ENCODE results near the gene CLEC20A. TPM values are rescaled to one million over a fixed set of nuclear protein-coding genes. Genes with fewer than 3 reads are reported as not detected.
A peak's percentile ranks its signal among the peaks of the same experiment; 100 is the strongest.

CLEC20A gene
- total RNA-seq (ENCODE audit: low replicate concordance): not detected in 2 replicates
- long read RNA-seq: 0 reads

DNA sequence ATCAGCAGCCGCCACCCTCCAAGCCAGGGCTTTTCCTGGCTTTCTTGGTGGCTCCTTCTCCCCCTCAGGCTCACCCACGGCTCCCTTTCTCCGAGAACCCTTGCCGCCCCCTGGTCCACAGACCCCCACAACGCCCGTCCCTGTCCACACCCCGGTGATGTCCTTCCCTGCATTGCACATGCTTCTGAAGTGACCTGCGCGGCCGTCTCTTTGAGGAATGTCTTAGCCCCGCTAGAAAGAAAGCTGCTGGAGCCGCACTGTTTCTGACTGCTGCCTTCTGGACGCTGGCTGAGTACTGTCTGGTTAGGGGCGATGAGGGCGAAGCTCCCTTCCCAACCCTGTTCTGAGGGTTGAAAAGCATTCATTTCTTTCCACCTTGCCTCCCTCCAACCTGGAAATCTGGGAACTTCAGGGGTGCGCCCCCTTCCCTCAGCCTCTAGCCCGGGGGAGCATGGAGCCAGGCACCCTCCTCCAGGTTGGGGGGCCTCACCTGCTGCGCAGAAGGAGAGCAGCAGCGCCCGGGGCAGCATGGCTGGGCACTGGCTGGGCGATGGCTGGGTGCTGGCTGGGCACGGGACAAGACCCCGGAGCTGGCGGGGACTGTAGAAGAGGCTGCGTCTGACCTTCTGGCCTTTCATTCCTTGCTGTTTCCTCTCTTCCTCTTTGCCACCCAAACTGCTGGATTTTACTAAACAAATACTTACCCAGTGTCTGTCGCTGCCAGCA, at the start of gene CLEC20A:
CLEC20A (minus strand) TSS at position 555 of the 726 bp plus-strand sequence; CDS start at position 530, 25 bp downstream.
- Mint-ChIP-seq H3K27ac (no peak within 1 kb of the TSS), H3K27me3 (peaks cover 3% of the 10 kb centered on the region), H3K9me3 (no peaks in the 10 kb centered on the region), H3K4me1 (ENCODE audit: unreplicated experiment) (peaks cover 11% of the 10 kb centered on the region), H3K36me3 (no peaks in the 10 kb centered on the region), H3K4me3 (no peak within 1 kb of the TSS)
- TF ChIP-seq, protein P1, sequence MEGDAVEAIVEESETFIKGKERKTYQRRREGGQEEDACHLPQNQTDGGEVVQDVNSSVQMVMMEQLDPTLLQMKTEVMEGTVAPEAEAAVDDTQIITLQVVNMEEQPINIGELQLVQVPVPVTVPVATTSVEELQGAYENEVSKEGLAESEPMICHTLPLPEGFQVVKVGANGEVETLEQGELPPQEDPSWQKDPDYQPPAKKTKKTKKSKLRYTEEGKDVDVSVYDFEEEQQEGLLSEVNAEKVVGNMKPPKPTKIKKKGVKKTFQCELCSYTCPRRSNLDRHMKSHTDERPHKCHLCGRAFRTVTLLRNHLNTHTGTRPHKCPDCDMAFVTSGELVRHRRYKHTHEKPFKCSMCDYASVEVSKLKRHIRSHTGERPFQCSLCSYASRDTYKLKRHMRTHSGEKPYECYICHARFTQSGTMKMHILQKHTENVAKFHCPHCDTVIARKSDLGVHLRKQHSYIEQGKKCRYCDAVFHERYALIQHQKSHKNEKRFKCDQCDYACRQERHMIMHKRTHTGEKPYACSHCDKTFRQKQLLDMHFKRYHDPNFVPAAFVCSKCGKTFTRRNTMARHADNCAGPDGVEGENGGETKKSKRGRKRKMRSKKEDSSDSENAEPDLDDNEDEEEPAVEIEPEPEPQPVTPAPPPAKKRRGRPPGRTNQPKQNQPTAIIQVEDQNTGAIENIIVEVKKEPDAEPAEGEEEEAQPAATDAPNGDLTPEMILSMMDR (conservative IDR thresholded peaks at IDR 0.05): no peak
- DNase-seq (ENCODE audit: extremely low spot score, unreplicated experiment): no peak

- Mint-ChIP-seq H3K36me3 (peaks cover 20% of the 10 kb centered on the region), H3K4me3 (peak overlapping the region; percentile 77)
- TF ChIP-seq, protein P1 (conservative IDR thresholded peaks at IDR 0.05): no peak
These were observed 47.8 kb upstream of the CLEC20A start for GRCh38 chr1:178544531-178544930.

DNA sequence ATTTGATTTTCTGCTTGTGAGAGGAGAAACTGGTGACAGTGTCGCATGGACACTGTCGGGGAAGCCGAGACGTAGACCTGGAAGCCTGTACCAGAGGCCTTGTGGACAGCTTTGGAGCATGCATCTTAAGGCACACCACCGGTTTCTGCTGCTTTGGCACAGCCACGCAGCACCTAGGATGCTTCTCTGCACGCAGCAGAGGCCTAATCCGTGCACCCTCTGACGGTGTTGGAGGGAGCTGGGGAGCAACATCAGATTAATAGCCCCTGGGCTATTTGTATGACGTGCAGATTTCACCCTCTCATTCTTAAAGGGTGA, 46.5 kb upstream of the CLEC20A start:
- peaks cover 13% of the 10 kb centered on the region for H3K36me3 Mint-ChIP-seq
- no peak for DNase-seq (ENCODE audit: extremely low spot score, unreplicated experiment)
- peak overlapping the region; percentile 97 for H3K4me3 Mint-ChIP-seq
- H3K4me1 Mint-ChIP-seq (ENCODE audit: unreplicated experiment): peaks cover 38% of the 10 kb centered on the region
- TF ChIP-seq, protein P1 (conservative IDR thresholded peaks at IDR 0.05): peak; percentile 11
- no peaks in the 10 kb centered on the region for H3K27me3 Mint-ChIP-seq
- peak overlapping the region; percentile 85 for H3K27ac Mint-ChIP-seq
- H3K9me3 Mint-ChIP-seq: no peaks in the 10 kb centered on the region

More at GRCh38 chr1:178544531-178544930, 47.8 kb upstream of the CLEC20A start:
- H3K9me3 Mint-ChIP-seq: no peaks in the 10 kb centered on the region
- DNase-seq (ENCODE audit: extremely low spot score, unreplicated experiment): peak; percentile 25
- no peak overlapping the region for H3K27ac Mint-ChIP-seq
- H3K27me3 Mint-ChIP-seq: no peaks in the 10 kb centered on the region
- H3K4me1 Mint-ChIP-seq (ENCODE audit: unreplicated experiment): peaks cover 32% of the 10 kb centered on the region

- H3K27ac Mint-ChIP-seq: peak overlapping the region; percentile 85
- H3K4me1 Mint-ChIP-seq (ENCODE audit: unreplicated experiment): peaks cover 42% of the 10 kb centered on the region
- DNase-seq (ENCODE audit: extremely low spot score, unreplicated experiment): peak; percentile 99
- H3K36me3 Mint-ChIP-seq: peaks cover 12% of the 10 kb centered on the region
- H3K27me3 Mint-ChIP-seq: no peaks in the 10 kb centered on the region
- H3K4me3 Mint-ChIP-seq: peak overlapping the region; percentile 97
- TF ChIP-seq, protein P1 (conservative IDR thresholded peaks at IDR 0.05): peak; percentile 99
- H3K9me3 Mint-ChIP-seq: no peaks in the 10 kb centered on the region
These were observed 46.0 kb upstream of the CLEC20A start for GRCh38 chr1:178542554-178543289.

DNA sequence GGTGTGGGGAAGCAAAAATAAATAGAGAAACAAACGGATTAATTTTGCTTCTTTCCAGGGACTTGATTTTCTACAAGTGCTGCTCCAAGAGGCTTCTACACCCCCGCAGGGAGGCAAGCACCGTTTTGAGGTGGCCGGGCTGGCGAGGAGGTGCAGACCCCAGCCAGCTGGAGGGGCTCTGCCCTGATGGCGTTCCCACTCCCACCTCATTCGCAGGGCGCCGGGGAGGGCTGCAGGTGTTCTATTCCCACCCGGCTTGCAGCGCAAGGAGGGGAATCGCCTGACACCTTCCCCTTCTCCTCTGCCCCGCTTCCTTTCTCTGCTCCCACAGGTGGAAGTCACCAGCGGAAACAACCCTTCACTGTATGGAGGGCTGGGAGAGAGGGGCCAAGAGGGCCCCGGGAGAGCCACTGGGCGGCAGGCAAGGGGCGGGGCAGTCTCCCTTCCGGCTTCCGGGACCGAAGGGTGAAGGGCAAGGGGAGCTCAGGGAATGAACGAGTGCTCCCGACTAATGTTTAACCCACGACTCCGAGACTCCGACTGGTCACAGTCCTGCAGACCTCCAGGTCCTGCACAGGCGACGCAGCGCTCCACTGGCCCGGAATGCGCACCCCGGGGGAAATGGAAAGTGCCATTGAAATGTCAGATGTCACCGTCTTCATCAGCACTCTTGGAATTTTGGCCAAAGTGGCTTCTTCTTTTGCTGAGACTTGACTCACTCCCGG, 45.2 kb upstream of the CLEC20A start:
- no peaks in the 10 kb centered on the region for H3K27me3 Mint-ChIP-seq
- peaks cover 9% of the 10 kb centered on the region for H3K36me3 Mint-ChIP-seq
- DNase-seq (ENCODE audit: extremely low spot score, unreplicated experiment): no peak
- H3K4me3 Mint-ChIP-seq: peak overlapping the region; percentile 97
- TF ChIP-seq, protein P1 (conservative IDR thresholded peaks at IDR 0.05): no peak
- peaks cover 43% of the 10 kb centered on the region for H3K4me1 Mint-ChIP-seq (ENCODE audit: unreplicated experiment)
- peak overlapping the region; percentile 85 for H3K27ac Mint-ChIP-seq
- H3K9me3 Mint-ChIP-seq: no peaks in the 10 kb centered on the region

Measured in type B pancreatic cell (in vitro differentiated cells).